ENCODE data around the gene IL2RA.

IL2RA gene

GRCh38 chr10:5983774-5984173 lies 78.4 kb downstream of the IL2RA start:
- TF ChIP-seq, protein P1, sequence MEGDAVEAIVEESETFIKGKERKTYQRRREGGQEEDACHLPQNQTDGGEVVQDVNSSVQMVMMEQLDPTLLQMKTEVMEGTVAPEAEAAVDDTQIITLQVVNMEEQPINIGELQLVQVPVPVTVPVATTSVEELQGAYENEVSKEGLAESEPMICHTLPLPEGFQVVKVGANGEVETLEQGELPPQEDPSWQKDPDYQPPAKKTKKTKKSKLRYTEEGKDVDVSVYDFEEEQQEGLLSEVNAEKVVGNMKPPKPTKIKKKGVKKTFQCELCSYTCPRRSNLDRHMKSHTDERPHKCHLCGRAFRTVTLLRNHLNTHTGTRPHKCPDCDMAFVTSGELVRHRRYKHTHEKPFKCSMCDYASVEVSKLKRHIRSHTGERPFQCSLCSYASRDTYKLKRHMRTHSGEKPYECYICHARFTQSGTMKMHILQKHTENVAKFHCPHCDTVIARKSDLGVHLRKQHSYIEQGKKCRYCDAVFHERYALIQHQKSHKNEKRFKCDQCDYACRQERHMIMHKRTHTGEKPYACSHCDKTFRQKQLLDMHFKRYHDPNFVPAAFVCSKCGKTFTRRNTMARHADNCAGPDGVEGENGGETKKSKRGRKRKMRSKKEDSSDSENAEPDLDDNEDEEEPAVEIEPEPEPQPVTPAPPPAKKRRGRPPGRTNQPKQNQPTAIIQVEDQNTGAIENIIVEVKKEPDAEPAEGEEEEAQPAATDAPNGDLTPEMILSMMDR (IDR thresholded peaks at IDR 0.05; ENCODE audit: insufficient read depth, missing control alignments), result no peak
- DNase-seq (ENCODE audit: insufficient read length, low spot score) (no peak), FAIRE-seq (no peak)

- DNase-seq (ENCODE audit: insufficient read length, low spot score) (no peak), FAIRE-seq (no peak)
- TF ChIP-seq, protein P1 (IDR thresholded peaks at IDR 0.05; ENCODE audit: insufficient read depth, missing control alignments), result no peak
Observed at GRCh38 chr10:5981529-5981928, 80.6 kb downstream of the IL2RA start.

DNA sequence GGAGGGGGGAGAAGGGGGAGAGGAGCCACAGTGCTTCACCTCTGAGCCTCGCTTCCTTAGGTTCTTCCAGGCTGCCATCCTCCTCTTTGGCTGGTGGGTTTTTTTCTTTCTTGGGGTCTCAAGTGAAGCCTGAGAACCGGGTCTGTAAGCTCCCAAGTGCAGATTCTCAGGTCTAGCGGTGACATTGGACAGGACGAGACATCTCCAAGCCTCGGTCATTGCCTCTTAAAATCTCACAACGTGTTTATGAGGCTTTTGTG lies 84.0 kb downstream of the IL2RA start:
- TF ChIP-seq, protein P1 (IDR thresholded peaks at IDR 0.05; ENCODE audit: insufficient read depth, missing control alignments), result no peak
- no peak for FAIRE-seq
- no peak for DNase-seq (ENCODE audit: insufficient read length, low spot score)

- TF ChIP-seq, protein P1 (IDR thresholded peaks at IDR 0.05; ENCODE audit: insufficient read depth, missing control alignments), result no peak
- DNase-seq (ENCODE audit: insufficient read length, low spot score), result no peak
- FAIRE-seq, result no peak
Observed at GRCh38 chr10:5977471-5978229, 84.5 kb downstream of the IL2RA start, which contains the start of gene IL15RA. Gene IL15RA, minus strand, starts transcription at chr10:5977543. Its CDS starts 51 bp downstream, at chr10:5977492.

DNA sequence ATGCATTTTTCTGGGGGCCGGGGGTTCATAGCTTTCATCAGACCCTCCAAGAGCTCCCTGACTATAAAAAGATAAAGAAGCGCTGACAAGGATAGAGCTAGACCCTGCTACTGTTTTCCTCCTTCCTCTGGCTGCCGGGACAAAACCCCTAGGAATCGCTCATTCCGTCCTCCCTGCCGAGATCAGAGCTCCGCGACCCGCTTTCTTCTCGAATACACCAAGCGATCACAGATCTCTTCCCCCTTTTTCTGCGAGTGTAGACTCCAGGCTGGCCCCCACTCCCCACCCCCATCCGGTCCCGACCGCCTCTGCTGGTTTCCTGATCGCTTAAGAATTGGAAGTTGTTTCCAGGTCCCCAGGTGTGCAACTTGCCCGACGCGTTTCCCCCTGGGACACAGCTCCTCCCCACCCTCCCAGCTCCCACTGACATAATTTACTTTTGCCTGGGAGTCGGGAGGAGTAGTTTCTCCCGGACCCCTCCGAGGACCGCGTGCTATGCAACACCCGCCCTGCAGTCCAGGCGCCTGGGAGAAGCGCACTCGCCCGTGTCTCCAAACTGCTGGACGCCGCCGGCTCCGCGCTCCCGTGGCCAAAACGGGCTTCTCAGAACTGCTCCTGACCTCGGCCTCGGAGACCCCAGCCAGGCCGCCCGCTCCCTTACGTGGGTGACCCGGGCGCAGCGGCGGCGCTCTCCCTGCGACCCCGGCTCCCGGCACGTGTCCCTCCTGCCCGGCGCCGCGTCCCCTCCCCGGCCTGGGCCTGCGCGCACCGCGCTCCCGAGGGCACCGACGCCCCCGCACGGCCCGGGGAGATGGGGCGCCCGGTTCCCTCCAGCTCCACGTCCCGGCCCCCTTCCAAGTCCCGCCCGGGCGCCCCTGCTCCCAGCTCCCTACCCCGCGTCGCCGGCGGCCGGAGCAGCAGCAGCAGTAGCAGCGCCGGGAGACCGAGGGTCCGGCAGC lies 85.4 kb downstream of the IL2RA start:
- FAIRE-seq (no peak), DNase-seq (ENCODE audit: insufficient read length, low spot score) (no peak)
- TF ChIP-seq, protein P1 (IDR thresholded peaks at IDR 0.05; ENCODE audit: insufficient read depth, missing control alignments), result no peak

DNA sequence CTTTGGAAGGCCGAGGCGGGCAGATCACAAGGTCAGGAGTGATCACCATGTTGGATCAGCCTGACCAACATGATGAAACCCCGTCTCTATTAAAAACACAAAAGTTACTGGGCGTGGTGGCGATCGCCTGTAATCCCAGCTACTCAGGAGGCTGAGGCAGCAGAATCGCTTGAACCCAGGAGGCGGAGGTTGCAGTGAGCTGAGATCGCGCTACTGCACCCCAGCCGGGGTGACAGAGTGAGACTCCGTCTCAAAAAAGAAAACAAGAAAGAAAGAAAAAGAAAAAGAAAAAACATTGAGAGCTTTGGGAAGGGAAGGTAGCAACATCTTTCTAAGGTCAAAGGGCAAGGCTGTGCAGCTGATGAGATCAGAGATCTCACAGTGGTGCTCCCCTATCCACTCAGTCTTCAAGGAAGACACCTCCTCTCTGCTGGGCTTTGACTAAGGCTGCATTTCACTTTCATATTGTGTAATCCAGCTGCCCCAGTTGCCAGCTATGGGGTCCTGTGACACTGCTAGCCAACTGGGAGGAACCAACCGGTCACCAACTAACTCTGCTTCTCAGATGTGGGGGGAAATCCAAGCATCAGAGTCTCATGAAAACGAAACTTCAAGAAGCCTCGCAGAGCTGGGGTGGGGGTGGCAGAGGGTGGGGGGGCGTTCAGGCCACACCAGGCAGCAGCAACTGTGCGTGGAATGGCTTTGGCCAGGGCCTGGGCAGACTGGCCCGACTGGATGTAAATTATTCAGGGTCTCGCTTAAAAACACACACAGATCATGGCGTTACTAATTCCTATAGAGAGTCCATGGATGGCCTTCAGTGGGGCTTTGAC lies 86.3 kb downstream of the IL2RA start:
- FAIRE-seq, result no peak
- TF ChIP-seq, protein P1 (IDR thresholded peaks at IDR 0.05; ENCODE audit: insufficient read depth, missing control alignments), result no peak
- no peak for DNase-seq (ENCODE audit: insufficient read length, low spot score)
